ENCODE measurements around the gene CDH4.

Gene CDH4

GRCh38 chr20:61394088-61394799 lies 142.2 kb downstream of the CDH4 start:
- Histone ChIP-seq H3K79me1 (ENCODE audit: low read length) (no peaks in the 10 kb centered on the region), H2BK15ac (replicated peaks; ENCODE audit: low read depth) (no peak overlapping the region), H3K56ac (ENCODE audit: low read length) (no peak overlapping the region), H4K5ac (ENCODE audit: low read length) (no peak overlapping the region), H3K36me3 (ENCODE audit: control insufficient read depth, insufficient read depth, low read length) (no peaks in the 10 kb centered on the region), H3K9ac (ENCODE audit: low read length) (no peak overlapping the region), H2AK5ac (ENCODE audit: low read length) (no peak overlapping the region), H3K4ac (ENCODE audit: low read depth, low read length) (no peak overlapping the region), H2BK120ac (ENCODE audit: low read depth, low read length) (no peak overlapping the region), H3K27ac (ENCODE audit: low read depth, low read length) (no peak overlapping the region), H2BK5ac (ENCODE audit: low read length) (no peak overlapping the region), H4K8ac (ENCODE audit: low read depth, low read length) (no peak overlapping the region), H3K4me1 (ENCODE audit: control insufficient read depth, low read depth, low read length) (peaks cover 4% of the 10 kb centered on the region), H3K18ac (ENCODE audit: low read length) (no peak overlapping the region), H3K23ac (ENCODE audit: low read length) (no peak overlapping the region), H3K79me2 (ENCODE audit: control insufficient read depth, insufficient read depth, low read length) (no peaks in the 10 kb centered on the region), H3K27me3 (ENCODE audit: insufficient read depth, low read length, poor library complexity) (no peaks in the 10 kb centered on the region), H3K4me2 (ENCODE audit: low read length) (no peak overlapping the region), H3K4me3 (ENCODE audit: low read length) (no peak overlapping the region)
- no peak for DNase-seq
- WGBS (ENCODE audit: extremely low coverage, insufficient coverage, low lambda C conversion rate) = no CpG with 5 or more reads among the region's 14 CpGs

- Histone ChIP-seq H2AK5ac (ENCODE audit: low read length) (no peak overlapping the region), H3K9ac (ENCODE audit: low read length) (no peak overlapping the region), H3K4me2 (ENCODE audit: low read length) (no peak overlapping the region), H4K8ac (ENCODE audit: low read depth, low read length) (no peak overlapping the region), H3K27me3 (ENCODE audit: insufficient read depth, low read length, poor library complexity) (no peaks in the 10 kb centered on the region), H4K5ac (ENCODE audit: low read length) (no peak overlapping the region), H3K36me3 (ENCODE audit: control insufficient read depth, insufficient read depth, low read length) (no peaks in the 10 kb centered on the region), H2BK120ac (ENCODE audit: low read depth, low read length) (no peak overlapping the region), H3K79me1 (ENCODE audit: low read length) (no peaks in the 10 kb centered on the region), H3K79me2 (ENCODE audit: control insufficient read depth, insufficient read depth, low read length) (no peaks in the 10 kb centered on the region), H3K4me3 (ENCODE audit: low read length) (no peak overlapping the region), H3K56ac (ENCODE audit: low read length) (no peak overlapping the region), H2BK15ac (replicated peaks; ENCODE audit: low read depth) (no peak overlapping the region), H3K4me1 (ENCODE audit: control insufficient read depth, low read depth, low read length) (peaks cover 3% of the 10 kb centered on the region), H3K4ac (ENCODE audit: low read depth, low read length) (no peak overlapping the region), H2BK5ac (ENCODE audit: low read length) (no peak overlapping the region), H3K23ac (ENCODE audit: low read length) (no peak overlapping the region), H3K18ac (ENCODE audit: low read length) (no peak overlapping the region), H3K27ac (ENCODE audit: low read depth, low read length) (no peak overlapping the region)
- DNase-seq = no peak
- no CpG with 5 or more reads among the region's 19 CpGs for WGBS (ENCODE audit: extremely low coverage, insufficient coverage, low lambda C conversion rate)
Observed at GRCh38 chr20:61396262-61396848, 144.3 kb downstream of the CDH4 start.

GRCh38 chr20:61397146-61397545 lies 145.1 kb downstream of the CDH4 start:
- no peak overlapping the region for H3K27ac ChIP-seq (ENCODE audit: low read depth, low read length)
- no peak overlapping the region for H3K4me3 ChIP-seq (ENCODE audit: low read length)
- H4K5ac ChIP-seq (ENCODE audit: low read length) = no peak overlapping the region
- no peaks in the 10 kb centered on the region for H3K4me1 ChIP-seq (ENCODE audit: control insufficient read depth, low read depth, low read length)
- no peak overlapping the region for H3K23ac ChIP-seq (ENCODE audit: low read length)
- H3K4me2 ChIP-seq (ENCODE audit: low read length) = no peak overlapping the region
- H3K18ac ChIP-seq (ENCODE audit: low read length) = no peak overlapping the region
- no peak overlapping the region for H3K4ac ChIP-seq (ENCODE audit: low read depth, low read length)
- no peak for DNase-seq
- peak overlapping the region; percentile 47 for H2AK5ac ChIP-seq (ENCODE audit: low read length)
- no peak overlapping the region for H4K8ac ChIP-seq (ENCODE audit: low read depth, low read length)
- H3K27me3 ChIP-seq (ENCODE audit: insufficient read depth, low read length, poor library complexity) = no peaks in the 10 kb centered on the region
- H2BK5ac ChIP-seq (ENCODE audit: low read length) = no peak overlapping the region
- H3K56ac ChIP-seq (ENCODE audit: low read length) = no peak overlapping the region
- H3K79me2 ChIP-seq (ENCODE audit: control insufficient read depth, insufficient read depth, low read length) = no peaks in the 10 kb centered on the region
- H3K79me1 ChIP-seq (ENCODE audit: low read length) = no peaks in the 10 kb centered on the region
- WGBS (ENCODE audit: extremely low coverage, insufficient coverage, low lambda C conversion rate) = no CpG with 5 or more reads among the region's 13 CpGs
- no peak overlapping the region for H3K9ac ChIP-seq (ENCODE audit: low read length)
- H2BK15ac ChIP-seq (replicated peaks; ENCODE audit: low read depth) = no peak overlapping the region
- no peak overlapping the region for H2BK120ac ChIP-seq (ENCODE audit: low read depth, low read length)
- H3K36me3 ChIP-seq (ENCODE audit: control insufficient read depth, insufficient read depth, low read length) = no peaks in the 10 kb centered on the region

- Histone ChIP-seq H3K18ac (ENCODE audit: low read length) (no peak overlapping the region), H2BK120ac (ENCODE audit: low read depth, low read length) (no peak overlapping the region), H3K23ac (ENCODE audit: low read length) (no peak overlapping the region), H4K5ac (ENCODE audit: low read length) (no peak overlapping the region), H3K4me1 (ENCODE audit: control insufficient read depth, low read depth, low read length) (no peaks in the 10 kb centered on the region), H3K27me3 (ENCODE audit: insufficient read depth, low read length, poor library complexity) (no peaks in the 10 kb centered on the region), H3K79me2 (ENCODE audit: control insufficient read depth, insufficient read depth, low read length) (no peaks in the 10 kb centered on the region), H3K4me3 (ENCODE audit: low read length) (no peak overlapping the region), H2BK5ac (ENCODE audit: low read length) (no peak overlapping the region), H3K9ac (ENCODE audit: low read length) (no peak overlapping the region), H3K56ac (ENCODE audit: low read length) (peak overlapping the region; percentile 22), H2AK5ac (ENCODE audit: low read length) (no peak overlapping the region), H3K79me1 (ENCODE audit: low read length) (no peaks in the 10 kb centered on the region), H3K36me3 (ENCODE audit: control insufficient read depth, insufficient read depth, low read length) (no peaks in the 10 kb centered on the region), H4K8ac (ENCODE audit: low read depth, low read length) (no peak overlapping the region), H3K4ac (ENCODE audit: low read depth, low read length) (no peak overlapping the region), H3K27ac (ENCODE audit: low read depth, low read length) (no peak overlapping the region), H2BK15ac (replicated peaks; ENCODE audit: low read depth) (no peak overlapping the region), H3K4me2 (ENCODE audit: low read length) (no peak overlapping the region)
- no CpG with 5 or more reads among the region's 12 CpGs for WGBS (ENCODE audit: extremely low coverage, insufficient coverage, low lambda C conversion rate)
- DNase-seq = no peak
Observed at GRCh38 chr20:61397790-61398189, 145.7 kb downstream of the CDH4 start.

- Histone ChIP-seq H3K4ac (ENCODE audit: low read depth, low read length) (no peak overlapping the region), H2BK120ac (ENCODE audit: low read depth, low read length) (no peak overlapping the region), H3K27ac (ENCODE audit: low read depth, low read length) (no peak overlapping the region), H3K4me1 (ENCODE audit: control insufficient read depth, low read depth, low read length) (no peaks in the 10 kb centered on the region), H2BK5ac (ENCODE audit: low read length) (no peak overlapping the region), H3K79me2 (ENCODE audit: control insufficient read depth, insufficient read depth, low read length) (no peaks in the 10 kb centered on the region), H3K9ac (ENCODE audit: low read length) (no peak overlapping the region), H3K18ac (ENCODE audit: low read length) (no peak overlapping the region), H3K4me3 (ENCODE audit: low read length) (no peak overlapping the region), H3K23ac (ENCODE audit: low read length) (no peak overlapping the region), H3K27me3 (ENCODE audit: insufficient read depth, low read length, poor library complexity) (no peaks in the 10 kb centered on the region), H3K79me1 (ENCODE audit: low read length) (no peaks in the 10 kb centered on the region), H3K56ac (ENCODE audit: low read length) (no peak overlapping the region), H3K4me2 (ENCODE audit: low read length) (no peak overlapping the region), H4K5ac (ENCODE audit: low read length) (no peak overlapping the region), H4K8ac (ENCODE audit: low read depth, low read length) (no peak overlapping the region), H2AK5ac (ENCODE audit: low read length) (no peak overlapping the region), H3K36me3 (ENCODE audit: control insufficient read depth, insufficient read depth, low read length) (no peaks in the 10 kb centered on the region), H2BK15ac (replicated peaks; ENCODE audit: low read depth) (no peak overlapping the region)
- no CpG with 5 or more reads among the region's 7 CpGs for WGBS (ENCODE audit: extremely low coverage, insufficient coverage, low lambda C conversion rate)
- DNase-seq = no peak
Observed at GRCh38 chr20:61399433-61399832, 147.4 kb downstream of the CDH4 start.

GRCh38 chr20:61400499-61400898 lies 148.4 kb downstream of the CDH4 start:
- Histone ChIP-seq H2AK5ac (ENCODE audit: low read length) (no peak overlapping the region), H3K79me2 (ENCODE audit: control insufficient read depth, insufficient read depth, low read length) (no peaks in the 10 kb centered on the region), H3K27ac (ENCODE audit: low read depth, low read length) (no peak overlapping the region), H2BK5ac (ENCODE audit: low read length) (no peak overlapping the region), H3K4ac (ENCODE audit: low read depth, low read length) (no peak overlapping the region), H3K23ac (ENCODE audit: low read length) (no peak overlapping the region), H3K27me3 (ENCODE audit: insufficient read depth, low read length, poor library complexity) (no peaks in the 10 kb centered on the region), H3K4me1 (ENCODE audit: control insufficient read depth, low read depth, low read length) (no peaks in the 10 kb centered on the region), H3K4me3 (ENCODE audit: low read length) (no peak overlapping the region), H3K9ac (ENCODE audit: low read length) (no peak overlapping the region), H2BK120ac (ENCODE audit: low read depth, low read length) (no peak overlapping the region), H4K5ac (ENCODE audit: low read length) (no peak overlapping the region), H3K79me1 (ENCODE audit: low read length) (no peaks in the 10 kb centered on the region), H3K36me3 (ENCODE audit: control insufficient read depth, insufficient read depth, low read length) (no peaks in the 10 kb centered on the region), H3K56ac (ENCODE audit: low read length) (no peak overlapping the region), H2BK15ac (replicated peaks; ENCODE audit: low read depth) (no peak overlapping the region), H4K8ac (ENCODE audit: low read depth, low read length) (no peak overlapping the region), H3K18ac (ENCODE audit: low read length) (no peak overlapping the region), H3K4me2 (ENCODE audit: low read length) (no peak overlapping the region)
- no CpG with 5 or more reads among the region's 8 CpGs for WGBS (ENCODE audit: extremely low coverage, insufficient coverage, low lambda C conversion rate)
- DNase-seq = no peak

All from mesendoderm (in vitro differentiated cells).